Heart left ventricle (tissue), 13 donors: ENCODE data around the gene DUSP22.

Experiments used
- CTCF ChIP-seq, 12 donors: fragments of 200-600 bp; sonication (generic) in 4 of 12; IDR thresholded peaks; one replicate each; pipeline versions ENCODE4 v1.5.0 to v1.8.0; 2018 to 2022; ENCODE audit warnings: antibody characterized with exemption in 12 of 12, mild to moderate bottlenecking in 5 of 12
- POLR2A ChIP-seq, 2 donors: fragments of 450-650 bp; IDR thresholded peaks; one replicate each; pipeline ENCODE4 v1.6.1; 2017; ENCODE audit warnings: antibody characterized with exemption in 2 of 2, mild to moderate bottlenecking in 2 of 2, moderate library complexity in 2 of 2
- donor health status: ischemic (EF 13 %, LVEDD 7.1; RV severe dilation, severe dysfunction).
- donor health status: DM: no; HTN: yes; CAD: no.
- donor health status: DM: no; HTN: no; CAD: no.
- donor health status: ischemic (EF 25% LVEDD 6.9; RV normal size, moderate dysfunction).
- donor health status: ischemic (EF 25% LVEDD 5.7; RV mildly dilated, moderate dysfunction).
- donor health status: ischemic (EF 35%, LVEDD 5.7; RV mildly dilated, moderate dysfunction).
- donor health status: nonischemic (EF 11% LVEDD 7.7; RV severe dilation, severe dysfunction).
- donor health status: DM: yes; HTN: yes; CAD: no.
- donor health status: PGD.
- donor health status: ischemic (EF 29% LVEDD 5.4; RV normal size, mild dysfunction).
- donor health status: nonischemic (EF 23%, LVEDD 6.1; RV moderate dilation, normal function).

GRCh38 chr6:360349-360748, 68.1 kb downstream of the DUSP22 start:
- no peak for TF ChIP-seq POLR2A (IDR thresholded peaks at IDR 0.05)
- TF ChIP-seq CTCF (IDR thresholded peaks at IDR 0.05), result no peak
